GM08714 (cell line): ENCODE measurements around the gene ASAH2B.

Experiments
- H3K4me3 ChIP-seq: fragments of 200-500 bp; sonication (Bioruptor generic); 2 replicates; pipeline ENCODE4 v1.5.1; 2014; ENCODE audit warnings: mild to moderate bottlenecking, low read length, inconsistent platforms
- ZNF274 ChIP-seq: IDR thresholded peaks from 2 replicates; pipeline ENCODE4 v1.6.1; 2012; ENCODE audit warnings: mild to moderate bottlenecking, low read depth, low read length

Gene ASAH2B

DNA sequence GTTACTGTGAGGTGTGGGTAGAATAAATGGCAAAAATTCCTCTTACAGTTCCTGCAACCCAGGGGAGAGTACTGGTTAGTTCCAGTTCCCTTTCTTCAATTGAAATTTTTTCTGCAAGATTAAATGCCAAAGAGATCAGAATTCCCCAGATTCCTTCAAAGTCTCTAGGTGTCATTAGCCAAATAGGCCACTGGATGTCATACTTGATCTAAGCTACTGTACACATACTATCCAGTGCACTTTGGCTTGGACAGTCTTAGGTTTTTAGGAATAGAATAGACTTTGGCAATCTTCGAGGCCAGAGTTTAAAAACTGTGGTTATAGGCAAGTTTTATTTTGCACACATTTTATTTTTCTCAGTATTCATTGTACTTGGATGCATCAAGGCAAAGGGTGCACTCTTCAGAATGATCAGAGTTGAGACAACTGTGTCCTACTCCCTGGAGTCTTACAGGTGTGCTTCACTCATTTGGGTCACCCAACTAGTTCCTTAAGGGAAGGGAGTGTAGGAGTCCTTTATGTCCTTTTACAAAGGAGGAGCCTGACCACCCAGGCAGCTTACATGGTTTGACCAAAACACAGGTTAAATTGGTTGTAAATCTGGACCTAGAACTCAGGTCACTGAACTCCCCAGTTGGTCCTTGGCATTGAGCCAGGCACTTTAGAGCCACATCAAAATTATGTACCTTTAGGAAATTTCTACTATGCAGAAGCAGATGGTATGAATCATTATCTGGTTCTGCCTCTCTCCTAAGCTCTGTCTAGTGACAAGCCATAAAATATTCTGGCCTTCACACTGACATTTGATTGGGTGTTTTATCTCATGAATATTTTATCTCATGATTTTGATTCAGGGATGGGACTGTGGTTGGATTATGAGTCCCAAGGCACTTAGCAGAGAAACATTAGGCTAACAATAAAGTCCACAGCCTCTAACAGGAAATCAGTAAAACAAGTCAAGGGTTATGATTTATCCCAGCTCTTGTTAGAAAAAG, 49.5 kb downstream of the ASAH2B start:
- TF ChIP-seq ZNF274 = no peak
- H3K4me3 ChIP-seq = no peak overlapping the region

DNA sequence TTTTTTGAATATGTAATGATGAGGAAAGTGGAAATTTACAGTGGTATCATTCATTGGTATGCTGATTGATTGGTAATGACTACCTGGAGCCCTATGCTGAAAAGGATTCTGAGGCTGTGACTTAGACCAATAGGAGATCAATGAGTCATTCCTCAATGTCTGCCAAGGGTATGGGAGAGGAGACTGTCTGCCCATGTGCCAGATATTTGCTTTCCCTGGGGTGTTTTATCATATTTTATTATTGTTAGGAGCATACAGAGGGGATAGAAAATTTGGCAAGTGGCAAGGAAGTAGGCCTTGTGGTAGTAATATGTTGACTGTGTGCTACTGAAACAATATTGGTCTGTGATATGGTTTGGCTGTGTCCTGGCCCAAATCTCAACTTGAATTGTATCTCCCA, 54.8 kb downstream of the ASAH2B start:
- no peak overlapping the region for H3K4me3 ChIP-seq
- TF ChIP-seq ZNF274 = no peak

GRCh38 chr10:50796693-50797092, 57.0 kb downstream of the ASAH2B start:
- H3K4me3 ChIP-seq = no peak overlapping the region
- no peak for TF ChIP-seq ZNF274

- TF ChIP-seq ZNF274 = no peak
These were observed 58.6 kb downstream of the ASAH2B start for GRCh38 chr10:50798297-50798696.

DNA sequence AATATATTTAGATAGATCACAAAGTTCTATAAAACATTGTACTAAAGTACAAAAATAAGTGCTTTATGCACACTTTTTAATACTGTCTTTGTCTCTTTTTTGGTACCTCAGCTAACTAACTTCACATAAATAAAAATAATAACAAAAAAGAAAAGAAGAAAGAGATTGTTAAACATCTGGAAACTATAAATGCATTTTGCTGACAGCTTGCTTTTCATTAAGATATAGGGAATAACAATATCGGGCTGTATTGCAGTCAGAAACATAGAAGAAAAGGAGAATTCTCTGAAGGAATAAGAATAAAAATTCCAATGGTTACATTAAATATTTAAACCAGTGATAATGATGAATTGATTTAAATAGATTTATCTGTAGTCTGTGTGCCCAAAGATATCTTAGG, 59.9 kb downstream of the ASAH2B start:
- TF ChIP-seq ZNF274 = no peak
- H3K4me3 ChIP-seq = no peak overlapping the region

More at GRCh38 chr10:50798297-50798696, 58.6 kb downstream of the ASAH2B start:
- H3K4me3 ChIP-seq = no peak overlapping the region

DNA sequence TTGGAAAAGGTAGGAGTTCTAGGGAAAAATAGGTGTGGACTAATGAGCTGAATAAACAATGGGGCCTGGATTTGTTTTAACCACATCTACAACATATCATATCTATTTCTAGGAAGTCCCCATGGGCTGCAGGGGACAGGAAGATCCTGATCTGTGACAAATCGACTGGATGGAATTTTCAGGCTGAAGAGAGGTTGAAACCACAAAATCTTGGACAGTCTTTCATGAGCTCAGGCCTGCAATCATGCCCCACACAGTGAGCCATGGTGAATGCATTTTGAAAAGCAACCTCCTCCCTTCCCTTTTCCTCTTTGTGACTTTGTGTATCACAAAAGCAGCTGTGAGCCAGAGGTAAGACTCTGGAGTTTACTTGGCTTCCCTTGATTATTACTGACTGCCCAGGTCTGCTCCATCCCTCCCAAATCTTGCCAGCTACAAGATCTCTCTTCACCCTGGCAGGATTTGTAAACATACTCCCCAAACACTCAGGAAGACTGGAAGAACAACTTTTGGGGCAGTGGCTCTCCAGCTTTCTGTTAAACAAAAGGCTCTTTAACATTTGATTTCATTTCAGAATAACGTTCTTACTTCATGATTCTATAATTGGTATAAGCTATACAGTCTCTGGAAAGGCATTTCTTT, 66.4 kb downstream of the ASAH2B start:
- no peak overlapping the region for H3K4me3 ChIP-seq
- TF ChIP-seq ZNF274 = no peak

- no peak for TF ChIP-seq ZNF274
- no peak overlapping the region for H3K4me3 ChIP-seq
These were observed 68.4 kb downstream of the ASAH2B start for GRCh38 chr10:50807851-50808776.
